ENCODE data around the gene TEX36. TPM values are rescaled to one million over a fixed set of nuclear protein-coding genes. Genes with fewer than 3 reads are reported as not detected.
"Not testable (repeated sequence)": the region's sequence is repeated elsewhere in the genome, so short reads cannot be mapped to it uniquely, and the experiment has no call there.

Gene TEX36
- total RNA-seq, 2 experiments from 2014 or later = not detected

GRCh38 chr10:125700355-125700911, 17.5 kb upstream of the TEX36 start:
- POLR2A ChIA-PET = no interaction called here
- no peak for DNase-seq
- H3K4me1 Mint-ChIP-seq = no peaks in the 10 kb centered on the region
- CTCF ChIA-PET = no interaction called here
- H3K9me3 Mint-ChIP-seq = no peaks in the 10 kb centered on the region
- no peak overlapping the region for H3K27ac Mint-ChIP-seq
- no peak overlapping the region for H3K4me3 Mint-ChIP-seq
- no peaks in the 10 kb centered on the region for H3K36me3 Mint-ChIP-seq (ENCODE audit: low read depth)
- peaks cover 5% of the 10 kb centered on the region for H3K27me3 Mint-ChIP-seq

DNA sequence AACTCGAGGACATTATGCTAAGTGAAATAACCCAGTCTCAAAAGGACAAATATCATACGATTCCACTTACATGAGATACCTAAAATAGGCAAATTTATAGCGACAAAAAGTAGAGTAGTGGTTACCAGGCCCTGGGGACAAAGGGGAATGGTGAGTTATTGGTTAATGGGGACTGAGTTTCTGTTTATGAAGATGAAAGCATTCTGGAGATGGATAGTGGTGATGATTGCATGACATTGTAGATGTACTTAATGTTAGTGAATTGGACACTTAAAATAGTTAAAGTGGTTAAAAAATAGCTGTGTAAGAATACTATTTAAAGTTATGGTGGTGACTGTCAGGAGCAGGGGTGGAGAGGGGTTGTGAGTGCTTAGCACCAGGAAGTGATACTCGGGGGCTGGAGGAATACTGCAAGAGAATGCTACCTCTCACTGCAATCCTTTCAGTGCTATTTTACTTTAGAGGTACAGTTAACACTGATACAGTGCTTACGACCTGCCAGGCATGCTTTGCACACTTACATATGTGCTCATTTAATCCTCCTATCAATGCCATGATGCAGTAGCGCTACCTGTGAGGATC, 16.7 kb upstream of the TEX36 start:
- CTCF ChIA-PET = no interaction called here
- Mint-ChIP-seq H3K27ac (no peak overlapping the region), H3K4me3 (no peak overlapping the region), H3K36me3 (ENCODE audit: low read depth) (no peaks in the 10 kb centered on the region), H3K4me1 (no peaks in the 10 kb centered on the region), H3K9me3 (no peaks in the 10 kb centered on the region), H3K27me3 (peaks cover 5% of the 10 kb centered on the region)
- POLR2A ChIA-PET = no interaction called here
- no peak for DNase-seq

- Mint-ChIP-seq H3K4me1 (no peaks in the 10 kb centered on the region), H3K27ac (no peak overlapping the region), H3K36me3 (ENCODE audit: low read depth) (no peaks in the 10 kb centered on the region), H3K9me3 (no peaks in the 10 kb centered on the region), H3K27me3 (peaks cover 7% of the 10 kb centered on the region), H3K4me3 (no peak overlapping the region)
- POLR2A ChIA-PET = no interaction called here
- DNase-seq = no peak
- CTCF ChIA-PET = no interaction called here
These were observed 15.6 kb upstream of the TEX36 start for GRCh38 chr10:125698481-125698998.

DNA sequence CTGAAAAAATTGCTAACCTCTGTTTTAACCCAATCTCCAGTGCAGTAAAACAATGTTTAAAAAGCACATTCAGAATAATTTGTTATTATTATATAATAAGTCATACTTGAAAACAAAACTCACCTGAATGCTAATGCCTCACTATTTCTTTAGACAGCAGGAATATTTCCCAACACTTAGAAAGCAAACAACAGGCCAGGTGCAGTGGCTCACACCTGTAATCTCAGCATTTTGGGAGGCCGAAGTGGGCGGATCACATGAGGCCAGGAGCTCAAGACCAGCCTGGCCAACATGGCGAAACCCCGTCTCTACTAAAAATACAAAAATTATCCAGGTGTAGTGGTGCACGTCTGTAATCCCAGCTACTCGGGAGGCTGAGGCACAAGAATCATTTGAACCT, 13.9 kb upstream of the TEX36 start:
- CTCF ChIA-PET; H3K36me3 Mint-ChIP-seq (ENCODE audit: low read depth); H3K27me3 Mint-ChIP-seq; H3K27ac Mint-ChIP-seq; H3K9me3 Mint-ChIP-seq; H3K4me1 Mint-ChIP-seq; H3K4me3 Mint-ChIP-seq; POLR2A ChIA-PET; DNase-seq: not testable (repeated sequence)

GRCh38 chr10:125694883-125695282, 11.9 kb upstream of the TEX36 start:
- no peak for DNase-seq
- H3K9me3 Mint-ChIP-seq = no peaks in the 10 kb centered on the region
- H3K27me3 Mint-ChIP-seq = peaks cover 8% of the 10 kb centered on the region
- no peak overlapping the region for H3K4me3 Mint-ChIP-seq
- POLR2A ChIA-PET = no interaction called here
- no peaks in the 10 kb centered on the region for H3K4me1 Mint-ChIP-seq
- no peaks in the 10 kb centered on the region for H3K36me3 Mint-ChIP-seq (ENCODE audit: low read depth)
- CTCF ChIA-PET = no interaction called here
- H3K27ac Mint-ChIP-seq = no peak overlapping the region

GRCh38 chr10:125693524-125693847, 10.5 kb upstream of the TEX36 start:
- no peak overlapping the region for H3K4me3 Mint-ChIP-seq
- CTCF ChIA-PET = no interaction called here
- H3K27ac Mint-ChIP-seq = no peak overlapping the region
- H3K36me3 Mint-ChIP-seq (ENCODE audit: low read depth) = no peaks in the 10 kb centered on the region
- H3K9me3 Mint-ChIP-seq = no peaks in the 10 kb centered on the region
- POLR2A ChIA-PET = no interaction called here
- peaks cover 6% of the 10 kb centered on the region for H3K27me3 Mint-ChIP-seq
- H3K4me1 Mint-ChIP-seq = no peaks in the 10 kb centered on the region
- no peak for DNase-seq

- H3K27me3 Mint-ChIP-seq = peaks cover 7% of the 10 kb centered on the region
- no peaks in the 10 kb centered on the region for H3K9me3 Mint-ChIP-seq
- DNase-seq = no peak
- H3K4me3 Mint-ChIP-seq = no peak overlapping the region
- CTCF ChIA-PET = no interaction called here
- H3K27ac Mint-ChIP-seq = no peak overlapping the region
- H3K4me1 Mint-ChIP-seq = no peaks in the 10 kb centered on the region
- H3K36me3 Mint-ChIP-seq (ENCODE audit: low read depth) = no peaks in the 10 kb centered on the region
- POLR2A ChIA-PET = no interaction called here
These were observed 9.9 kb upstream of the TEX36 start for GRCh38 chr10:125692601-125693523.

DNA sequence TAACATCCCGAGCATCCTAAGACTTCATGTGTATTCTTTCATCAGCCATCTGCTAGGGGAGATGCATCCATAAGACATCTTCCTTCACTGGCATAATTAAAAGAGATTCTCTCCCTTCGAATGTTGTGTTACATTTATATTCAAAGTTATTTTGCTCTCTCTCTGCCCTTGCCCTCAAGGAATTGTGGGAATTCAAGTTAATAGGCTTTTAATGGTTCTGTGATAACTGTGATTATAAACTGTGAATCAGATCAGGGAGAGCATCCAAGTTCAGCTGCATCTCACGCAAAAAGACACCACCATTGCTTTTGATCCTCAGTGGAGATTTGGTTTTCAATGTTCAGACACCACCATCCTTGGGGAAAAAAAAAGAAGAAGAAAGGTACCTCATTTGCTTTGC, 9.2 kb upstream of the TEX36 start:
- POLR2A ChIA-PET = no interaction called here
- Mint-ChIP-seq H3K4me1 (no peaks in the 10 kb centered on the region), H3K4me3 (no peak overlapping the region), H3K36me3 (ENCODE audit: low read depth) (no peaks in the 10 kb centered on the region), H3K27me3 (peaks cover 7% of the 10 kb centered on the region), H3K9me3 (no peaks in the 10 kb centered on the region), H3K27ac (no peak overlapping the region)
- CTCF ChIA-PET = no interaction called here
- DNase-seq = no peak

- DNase-seq = no peak
- Mint-ChIP-seq H3K4me1 (no peaks in the 10 kb centered on the region), H3K9me3 (no peaks in the 10 kb centered on the region), H3K4me3 (no peak overlapping the region), H3K27ac (no peak overlapping the region), H3K27me3 (peaks cover 7% of the 10 kb centered on the region), H3K36me3 (ENCODE audit: low read depth) (no peaks in the 10 kb centered on the region)
- CTCF ChIA-PET = no interaction called here
- POLR2A ChIA-PET = no interaction called here
These were observed 8.4 kb upstream of the TEX36 start for GRCh38 chr10:125691160-125691981.

GRCh38 chr10:125689955-125690569, 7.1 kb upstream of the TEX36 start:
- DNase-seq = no peak
- Mint-ChIP-seq H3K27ac (no peak overlapping the region), H3K9me3 (no peaks in the 10 kb centered on the region), H3K36me3 (ENCODE audit: low read depth) (no peaks in the 10 kb centered on the region), H3K4me3 (no peak overlapping the region), H3K27me3 (peaks cover 7% of the 10 kb centered on the region), H3K4me1 (no peaks in the 10 kb centered on the region)
- ChIA-PET POLR2A (no interaction called here), CTCF (interaction anchor here (0.6 kb wide), 1 partner anchor 175 kb away, joined by 3 read pairs; no protein-coding TSS in a partner anchor)

- H3K27ac Mint-ChIP-seq = no peak overlapping the region
- ChIA-PET POLR2A (no interaction called here), CTCF (no interaction called here)
- DNase-seq = no peak
- H3K27me3 Mint-ChIP-seq = peaks cover 5% of the 10 kb centered on the region
- H3K9me3 Mint-ChIP-seq = no peaks in the 10 kb centered on the region
- no peaks in the 10 kb centered on the region for H3K4me1 Mint-ChIP-seq
- no peaks in the 10 kb centered on the region for H3K36me3 Mint-ChIP-seq (ENCODE audit: low read depth)
- H3K4me3 Mint-ChIP-seq = no peak overlapping the region
These were observed 4.7 kb upstream of the TEX36 start for GRCh38 chr10:125687507-125688185.

DNA sequence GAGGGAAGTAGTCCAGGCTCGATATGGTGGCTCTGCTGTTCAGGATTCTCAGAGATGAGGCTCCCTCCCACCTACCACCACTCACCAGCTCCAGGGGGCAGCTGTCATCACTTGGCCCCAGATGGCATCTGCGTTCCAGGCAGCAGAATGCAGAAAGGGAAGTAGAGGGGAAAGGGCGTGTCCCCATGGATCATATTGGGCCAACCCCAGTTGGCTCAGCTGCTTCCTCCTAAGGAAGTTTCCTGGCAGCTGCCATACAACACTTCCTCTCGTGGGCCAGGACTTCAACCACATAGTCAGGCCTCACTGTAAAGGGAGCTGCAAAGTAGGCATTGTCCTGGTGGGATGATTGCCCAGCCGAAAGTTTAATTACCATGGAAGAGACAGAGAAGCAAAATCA, 1.6 kb upstream of the TEX36 start:
- Mint-ChIP-seq H3K4me1 (no peaks in the 10 kb centered on the region), H3K36me3 (ENCODE audit: low read depth) (no peaks in the 10 kb centered on the region), H3K9me3 (peaks cover 3% of the 10 kb centered on the region), H3K27me3 (peaks cover 4% of the 10 kb centered on the region), H3K27ac (no peak overlapping the region), H3K4me3 (no peak overlapping the region)
- CTCF ChIA-PET = no interaction called here
- no peak for DNase-seq
- POLR2A ChIA-PET = no interaction called here
